ENCODE measurements around the gene OPA3. TPM values are rescaled to one million over a fixed set of nuclear protein-coding genes. Genes with fewer than 3 reads are reported as not detected.
A peak's percentile ranks its signal among the peaks of the same experiment; 100 is the strongest.

OPA3 gene
- total RNA-seq, 1 donor from 2014 or later, result 3.7 TPM

- TF ChIP-seq EZH2phosphoT487 (IDR thresholded peaks at IDR 0.05), result no peak
- TF ChIP-seq CTCF (IDR thresholded peaks at IDR 0.05), result no peak
- no peak for TF ChIP-seq EZH2 (IDR thresholded peaks at IDR 0.05)
- Mint-ChIP-seq H3K9me3 (no peaks in the 10 kb centered on the region), H3K27me3 (ENCODE audit: insufficient read depth, low read depth) (no peaks in the 10 kb centered on the region), H3K27ac (no peak overlapping the region), H3K4me1 (no peaks in the 10 kb centered on the region), H3K36me3 (no peaks in the 10 kb centered on the region), H3K4me3 (no peak overlapping the region)
- no peaks in the 10 kb centered on the region for H3K27me3 ChIP-seq
- no peaks in the 10 kb centered on the region for H3K9me3 ChIP-seq (ENCODE audit: low read depth)
- no peak overlapping the region for H3K9ac ChIP-seq
- no peaks in the 10 kb centered on the region for H3K4me1 ChIP-seq
- H3K4me2 ChIP-seq, result no peak overlapping the region
- no peak overlapping the region for H3K4me3 ChIP-seq
- H3K79me2 ChIP-seq (ENCODE audit: low read depth), result no peaks in the 10 kb centered on the region
- no peak for DNase-seq (ENCODE audit: low spot score)
- H2AFZ ChIP-seq (replicated peaks), result no peak overlapping the region
- no peaks in the 10 kb centered on the region for H4K20me1 ChIP-seq (ENCODE audit: low read depth)
- H3K27ac ChIP-seq, result no peak overlapping the region
- no peaks in the 10 kb centered on the region for H3K36me3 ChIP-seq
- H3F3A ChIP-seq (ENCODE audit: low read depth), result peaks cover 3% of the 10 kb centered on the region
Measured at GRCh38 chr19:45564131-45564780, 20.3 kb downstream of the OPA3 start.

- no peaks in the 10 kb centered on the region for H3K36me3 Mint-ChIP-seq
- Histone ChIP-seq H3F3A (ENCODE audit: low read depth) (peaks cover 5% of the 10 kb centered on the region), H3K9me3 (ENCODE audit: low read depth) (no peaks in the 10 kb centered on the region), H3K4me2 (no peak overlapping the region), H3K4me3 (no peak overlapping the region), H4K20me1 (ENCODE audit: low read depth) (peaks cover 6% of the 10 kb centered on the region), H3K27me3 (no peaks in the 10 kb centered on the region), H3K36me3 (no peaks in the 10 kb centered on the region), H3K27ac (no peak overlapping the region), H2AFZ (replicated peaks) (no peak overlapping the region), H3K9ac (no peak overlapping the region), H3K79me2 (ENCODE audit: low read depth) (no peaks in the 10 kb centered on the region), H3K4me1 (no peaks in the 10 kb centered on the region)
- TF ChIP-seq CTCF (IDR thresholded peaks at IDR 0.05) (no peak), EZH2 (IDR thresholded peaks at IDR 0.05) (no peak), EZH2phosphoT487 (IDR thresholded peaks at IDR 0.05) (no peak)
- H3K4me3 Mint-ChIP-seq, result no peak overlapping the region
- peak overlapping the region; percentile 50 for H3K27ac Mint-ChIP-seq
- H3K9me3 Mint-ChIP-seq, result no peaks in the 10 kb centered on the region
- H3K4me1 Mint-ChIP-seq, result peaks cover 3% of the 10 kb centered on the region
- H3K27me3 Mint-ChIP-seq (ENCODE audit: insufficient read depth, low read depth), result no peaks in the 10 kb centered on the region
- no peak for DNase-seq (ENCODE audit: low spot score)
Measured at GRCh38 chr19:45560686-45561085, 23.9 kb downstream of the OPA3 start.

GRCh38 chr19:45560038-45560437 is 24.6 kb downstream of the OPA3 start:
- Histone ChIP-seq H3K4me2 (no peak overlapping the region), H3K4me1 (no peaks in the 10 kb centered on the region), H3K79me2 (ENCODE audit: low read depth) (no peaks in the 10 kb centered on the region), H3K36me3 (no peaks in the 10 kb centered on the region), H2AFZ (replicated peaks) (no peak overlapping the region), H3K9me3 (ENCODE audit: low read depth) (no peaks in the 10 kb centered on the region), H3K27me3 (no peaks in the 10 kb centered on the region), H3K9ac (no peak overlapping the region), H4K20me1 (ENCODE audit: low read depth) (peaks cover 6% of the 10 kb centered on the region), H3K4me3 (no peak overlapping the region), H3F3A (ENCODE audit: low read depth) (peaks cover 5% of the 10 kb centered on the region), H3K27ac (no peak overlapping the region)
- Mint-ChIP-seq H3K9me3 (no peaks in the 10 kb centered on the region), H3K27ac (no peak overlapping the region), H3K4me3 (no peak overlapping the region), H3K36me3 (no peaks in the 10 kb centered on the region), H3K4me1 (peaks cover 3% of the 10 kb centered on the region), H3K27me3 (ENCODE audit: insufficient read depth, low read depth) (no peaks in the 10 kb centered on the region)
- no peak for TF ChIP-seq EZH2phosphoT487 (IDR thresholded peaks at IDR 0.05)
- no peak for TF ChIP-seq CTCF (IDR thresholded peaks at IDR 0.05)
- no peak for TF ChIP-seq EZH2 (IDR thresholded peaks at IDR 0.05)
- no peak for DNase-seq (ENCODE audit: low spot score)
